Measurements from ENCODE around the gene EML6. TPM values are rescaled to one million over a fixed set of nuclear protein-coding genes. Genes with fewer than 3 reads are reported as not detected.
A peak's percentile ranks its signal among the peaks of the same experiment; 100 is the strongest.

The EML6 gene
- total RNA-seq, 2 donors from 2014 or later: 1.0 to 1.4 TPM

GRCh38 chr2:54954705-54955357 lies 231.4 kb downstream of the EML6 start:
- Mint-ChIP-seq H3K27ac (no peak overlapping the region), H3K4me1 (no peaks in the 10 kb centered on the region), H3K4me3 (no peak overlapping the region), H3K36me3 (ENCODE audit: low read depth) (no peaks in the 10 kb centered on the region), H3K27me3 (no peaks in the 10 kb centered on the region), H3K9me3 (no peaks in the 10 kb centered on the region)
- ATAC-seq (replicated peaks): no peak

DNA sequence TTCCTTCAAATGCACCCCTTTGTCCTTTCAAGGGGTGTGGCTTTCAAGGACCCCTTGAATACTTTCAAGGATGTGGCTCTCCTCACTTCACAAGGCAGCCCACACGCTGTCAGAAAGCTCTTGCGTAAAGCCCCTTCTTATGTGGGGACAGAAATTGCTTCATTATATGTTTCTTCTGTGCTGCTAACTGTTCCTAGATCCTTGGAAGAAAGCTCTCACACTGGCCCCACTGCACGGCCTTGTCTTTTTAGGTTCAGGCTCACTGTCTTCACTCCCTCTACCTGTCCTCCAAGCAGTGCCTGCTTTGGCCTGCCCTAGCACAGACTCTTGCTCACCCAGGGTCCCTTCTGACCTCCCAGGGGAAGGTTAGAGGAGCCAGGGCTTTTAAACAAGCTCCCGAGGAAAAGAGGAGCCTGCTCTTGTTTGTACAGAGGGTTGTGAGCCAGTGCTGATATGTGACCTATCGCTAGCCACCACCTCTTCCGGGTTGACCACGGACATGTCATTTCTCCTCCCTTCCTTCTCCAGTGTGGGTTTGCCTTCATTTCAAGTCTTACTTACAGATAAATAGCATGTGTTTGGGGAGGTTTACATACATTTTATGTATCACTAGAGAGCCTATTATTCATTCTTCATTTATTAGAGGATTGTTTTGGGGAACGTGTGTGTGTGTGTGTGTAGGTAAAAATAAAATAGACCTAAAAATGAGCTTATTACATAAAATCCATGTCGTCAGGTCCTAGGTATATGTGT lies 232.1 kb downstream of the EML6 start:
- ATAC-seq (replicated peaks): no peak
- Mint-ChIP-seq H3K36me3 (ENCODE audit: low read depth) (no peaks in the 10 kb centered on the region), H3K27me3 (no peaks in the 10 kb centered on the region), H3K4me1 (peaks cover under 1% of the 10 kb centered on the region), H3K9me3 (no peaks in the 10 kb centered on the region), H3K27ac (no peak overlapping the region), H3K4me3 (no peak overlapping the region)

DNA sequence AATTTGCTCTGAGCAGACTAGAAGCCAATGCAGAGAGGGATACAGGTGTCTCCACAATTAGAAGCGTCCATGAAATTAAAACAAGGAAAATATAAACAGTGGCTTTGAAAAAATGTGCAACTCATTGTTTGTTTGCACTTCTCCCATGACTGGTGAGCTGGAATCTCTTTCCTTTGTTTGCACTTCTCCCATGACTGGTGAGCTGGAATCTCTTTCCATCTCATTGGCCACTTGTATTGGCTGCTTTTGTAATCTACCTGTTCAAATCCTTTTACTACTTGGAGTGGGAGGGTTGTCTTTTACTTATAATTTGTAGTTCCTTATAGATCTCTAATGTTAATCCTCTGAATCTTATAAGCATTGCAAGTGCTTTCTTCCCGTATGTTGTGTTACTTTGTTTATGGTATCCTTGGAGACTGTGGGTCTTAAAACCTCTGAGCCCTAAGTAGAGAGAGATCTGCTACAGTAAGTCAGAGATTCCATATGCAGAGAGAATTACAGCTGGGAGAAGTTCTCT lies 232.7 kb downstream of the EML6 start:
- H3K27me3 Mint-ChIP-seq: no peaks in the 10 kb centered on the region
- no peak overlapping the region for H3K4me3 Mint-ChIP-seq
- H3K4me1 Mint-ChIP-seq: peaks cover 7% of the 10 kb centered on the region
- H3K36me3 Mint-ChIP-seq (ENCODE audit: low read depth): no peaks in the 10 kb centered on the region
- H3K27ac Mint-ChIP-seq: no peak overlapping the region
- no peak for ATAC-seq (replicated peaks)
- peaks cover 4% of the 10 kb centered on the region for H3K9me3 Mint-ChIP-seq

DNA sequence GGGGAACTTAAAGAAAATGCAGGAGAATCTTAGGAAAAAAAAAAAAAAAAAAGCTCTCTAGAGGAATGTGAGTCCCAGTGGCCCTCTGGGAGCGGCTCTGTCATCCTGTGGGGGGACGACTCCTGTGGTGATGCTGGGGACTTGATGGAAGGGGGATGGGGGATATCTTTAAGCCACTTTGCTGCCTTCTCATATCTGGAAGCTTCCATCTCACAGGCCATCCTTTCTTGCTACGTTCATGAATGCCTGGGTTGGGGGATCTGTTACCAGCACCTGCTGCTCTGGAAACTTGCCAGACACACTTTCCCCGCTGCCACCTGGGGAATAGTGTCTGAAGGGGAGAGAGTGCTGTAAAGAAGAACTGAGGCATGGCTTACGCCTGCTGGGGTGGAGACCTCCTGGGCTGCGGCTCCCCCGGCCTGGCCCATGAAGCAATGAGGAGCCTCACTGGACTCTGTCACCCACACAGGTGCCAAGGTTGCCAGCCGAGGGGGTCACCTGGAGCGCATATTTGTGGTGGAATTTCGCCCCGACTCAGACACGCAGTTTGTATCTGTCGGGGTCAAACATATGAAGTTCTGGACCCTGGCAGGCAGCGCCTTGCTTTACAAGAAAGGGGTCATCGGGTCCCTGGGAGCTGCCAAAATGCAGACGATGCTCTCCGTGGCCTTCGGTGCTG lies 234.0 kb downstream of the EML6 start:
- Mint-ChIP-seq H3K27ac (no peak overlapping the region), H3K4me1 (peaks cover 7% of the 10 kb centered on the region), H3K36me3 (ENCODE audit: low read depth) (no peaks in the 10 kb centered on the region), H3K27me3 (no peaks in the 10 kb centered on the region), H3K4me3 (no peak overlapping the region), H3K9me3 (peaks cover 4% of the 10 kb centered on the region)
- no peak for ATAC-seq (replicated peaks)

- no peaks in the 10 kb centered on the region for H3K36me3 Mint-ChIP-seq (ENCODE audit: low read depth)
Measured at GRCh38 chr2:54958717-54959371, 235.4 kb downstream of the EML6 start.

DNA sequence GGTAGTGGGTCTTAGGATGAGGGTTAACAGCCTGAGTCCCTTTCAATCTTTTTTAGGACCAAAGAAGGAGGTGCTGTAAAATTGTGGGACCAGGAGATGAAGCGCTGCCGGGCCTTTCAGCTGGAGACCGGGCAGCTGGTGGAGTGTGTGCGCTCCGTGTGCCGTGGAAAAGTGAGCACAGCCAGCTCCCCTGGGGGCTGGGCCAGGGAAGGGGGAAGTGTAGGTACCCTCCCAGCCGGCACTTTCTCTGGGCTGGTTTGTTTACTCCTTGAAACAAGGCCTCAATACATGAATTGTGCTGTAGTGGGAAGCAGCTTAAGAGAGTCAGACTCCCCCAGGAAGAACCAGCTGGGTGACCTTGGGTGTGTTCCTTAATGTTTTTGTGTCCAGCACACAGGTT lies 236.7 kb downstream of the EML6 start:
- Mint-ChIP-seq H3K4me3 (no peak overlapping the region), H3K9me3 (peaks cover 4% of the 10 kb centered on the region), H3K27ac (peak overlapping the region; percentile 51), H3K27me3 (no peaks in the 10 kb centered on the region), H3K36me3 (ENCODE audit: low read depth) (no peaks in the 10 kb centered on the region), H3K4me1 (peaks cover 10% of the 10 kb centered on the region)
- ATAC-seq (replicated peaks): no peak

More at GRCh38 chr2:54958717-54959371, 235.4 kb downstream of the EML6 start:
- Mint-ChIP-seq H3K4me1 (peaks cover 7% of the 10 kb centered on the region), H3K9me3 (peaks cover 4% of the 10 kb centered on the region), H3K27ac (no peak overlapping the region), H3K4me3 (no peak overlapping the region), H3K27me3 (no peaks in the 10 kb centered on the region)
- no peak for ATAC-seq (replicated peaks)

GRCh38 chr2:54962511-54962910 lies 239.0 kb downstream of the EML6 start:
- Mint-ChIP-seq H3K9me3 (peaks cover 4% of the 10 kb centered on the region), H3K4me3 (no peak overlapping the region), H3K27me3 (no peaks in the 10 kb centered on the region), H3K36me3 (ENCODE audit: low read depth) (no peaks in the 10 kb centered on the region), H3K27ac (no peak overlapping the region), H3K4me1 (peaks cover 25% of the 10 kb centered on the region)
- ATAC-seq (replicated peaks): no peak

DNA sequence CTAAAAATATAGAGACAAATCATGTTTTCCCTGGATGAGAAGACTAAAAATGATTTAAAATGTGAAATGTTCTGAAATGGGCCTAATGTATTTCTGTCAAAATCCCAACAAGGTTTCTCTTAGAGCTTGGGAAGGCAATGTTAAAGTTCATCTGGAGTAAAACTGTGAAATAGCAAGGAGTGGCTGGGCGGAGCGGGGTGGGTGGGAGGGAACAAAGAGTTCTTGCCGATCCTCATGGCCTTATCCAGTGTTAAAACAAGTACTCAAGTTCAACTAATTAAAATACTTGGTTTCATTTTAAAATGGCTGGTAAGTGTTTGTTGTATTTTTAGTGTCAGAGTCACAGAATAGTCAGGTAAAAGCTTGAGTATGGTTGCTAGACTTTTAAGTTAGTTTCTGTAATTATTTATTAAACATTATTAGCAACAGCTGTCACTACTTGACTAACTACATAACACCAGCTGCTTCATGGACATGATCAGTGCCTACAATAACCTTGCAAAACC lies 239.5 kb downstream of the EML6 start:
- no peak overlapping the region for H3K27ac Mint-ChIP-seq
- no peak for ATAC-seq (replicated peaks)
- H3K4me3 Mint-ChIP-seq: no peak overlapping the region
- H3K36me3 Mint-ChIP-seq (ENCODE audit: low read depth): no peaks in the 10 kb centered on the region
- H3K9me3 Mint-ChIP-seq: peaks cover 4% of the 10 kb centered on the region
- peaks cover 25% of the 10 kb centered on the region for H3K4me1 Mint-ChIP-seq
- H3K27me3 Mint-ChIP-seq: no peaks in the 10 kb centered on the region

GRCh38 chr2:54963476-54963875 lies 240.0 kb downstream of the EML6 start:
- H3K4me3 Mint-ChIP-seq: no peak overlapping the region
- peaks cover 25% of the 10 kb centered on the region for H3K4me1 Mint-ChIP-seq
- no peak overlapping the region for H3K27ac Mint-ChIP-seq
- peaks cover 4% of the 10 kb centered on the region for H3K9me3 Mint-ChIP-seq
- no peaks in the 10 kb centered on the region for H3K36me3 Mint-ChIP-seq (ENCODE audit: low read depth)
- no peaks in the 10 kb centered on the region for H3K27me3 Mint-ChIP-seq
- no peak for ATAC-seq (replicated peaks)

- no peaks in the 10 kb centered on the region for H3K27me3 Mint-ChIP-seq
- H3K36me3 Mint-ChIP-seq (ENCODE audit: low read depth): peaks cover under 1% of the 10 kb centered on the region
- H3K27ac Mint-ChIP-seq: no peak overlapping the region
- peaks cover 25% of the 10 kb centered on the region for H3K4me1 Mint-ChIP-seq
- peaks cover 4% of the 10 kb centered on the region for H3K9me3 Mint-ChIP-seq
- no peak for ATAC-seq (replicated peaks)
- no peak overlapping the region for H3K4me3 Mint-ChIP-seq
Measured at GRCh38 chr2:54964271-54964670, 240.8 kb downstream of the EML6 start.

DNA sequence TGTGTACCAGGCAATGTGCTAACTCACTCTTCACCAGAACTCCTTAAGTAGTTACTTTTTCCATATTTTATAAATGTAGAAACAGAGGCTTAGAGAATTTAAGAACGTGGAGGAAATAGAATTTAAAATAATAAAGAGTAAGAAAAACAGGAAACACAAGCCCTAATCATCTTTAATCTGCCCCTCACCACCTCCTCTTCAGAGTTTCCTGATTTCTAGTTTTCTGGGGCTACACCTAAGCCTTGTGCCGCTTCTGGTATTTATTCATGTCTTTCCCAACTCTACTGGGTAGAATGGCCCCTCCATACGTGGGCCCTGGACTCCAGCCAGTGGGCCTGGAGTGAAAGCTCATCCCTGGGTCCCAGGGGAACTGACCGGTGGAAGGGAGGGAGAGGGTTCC lies 241.4 kb downstream of the EML6 start:
- peaks cover 6% of the 10 kb centered on the region for H3K36me3 Mint-ChIP-seq (ENCODE audit: low read depth)
- peak overlapping the region; percentile 81 for H3K27ac Mint-ChIP-seq
- peaks cover 25% of the 10 kb centered on the region for H3K4me1 Mint-ChIP-seq
- no peaks in the 10 kb centered on the region for H3K27me3 Mint-ChIP-seq
- H3K9me3 Mint-ChIP-seq: peaks cover 4% of the 10 kb centered on the region
- peak overlapping the region; percentile 28 for H3K4me3 Mint-ChIP-seq
- no peak for ATAC-seq (replicated peaks)

GRCh38 chr2:54965425-54965824 lies 242.0 kb downstream of the EML6 start:
- H3K9me3 Mint-ChIP-seq: peaks cover 4% of the 10 kb centered on the region
- H3K36me3 Mint-ChIP-seq (ENCODE audit: low read depth): peaks cover 12% of the 10 kb centered on the region
- H3K4me3 Mint-ChIP-seq: peak overlapping the region; percentile 28
- peaks cover 25% of the 10 kb centered on the region for H3K4me1 Mint-ChIP-seq
- H3K27me3 Mint-ChIP-seq: no peaks in the 10 kb centered on the region
- no peak for ATAC-seq (replicated peaks)
- H3K27ac Mint-ChIP-seq: peak overlapping the region; percentile 81

GRCh38 chr2:54966165-54966832 lies 242.8 kb downstream of the EML6 start:
- H3K4me1 Mint-ChIP-seq: peaks cover 18% of the 10 kb centered on the region
- ATAC-seq (replicated peaks): no peak
- no peaks in the 10 kb centered on the region for H3K27me3 Mint-ChIP-seq

DNA sequence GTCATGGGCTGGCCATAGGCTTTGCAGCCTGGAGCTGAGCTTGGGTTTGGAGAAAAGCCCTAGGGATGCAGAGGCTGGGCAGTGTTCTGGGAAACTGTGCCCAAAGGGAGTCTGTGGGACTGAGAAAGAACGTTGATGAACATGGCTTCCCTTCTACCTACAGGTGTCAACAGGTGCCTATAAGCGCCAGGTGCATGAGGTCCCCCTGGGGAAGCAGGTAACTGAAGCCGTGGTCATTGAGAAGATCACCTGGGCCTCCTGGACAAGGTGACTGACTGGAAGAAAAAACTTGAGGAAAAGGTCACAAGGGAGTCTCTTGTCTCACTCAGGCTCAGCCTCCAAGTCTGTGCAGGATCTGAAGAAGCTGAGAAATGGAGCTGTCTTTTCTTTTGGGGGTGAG lies 243.4 kb downstream of the EML6 start:
- ATAC-seq (replicated peaks): no peak
- Mint-ChIP-seq H3K4me1 (peaks cover 18% of the 10 kb centered on the region), H3K9me3 (no peaks in the 10 kb centered on the region), H3K4me3 (peak overlapping the region; percentile 35), H3K27ac (peak overlapping the region; percentile 81), H3K36me3 (ENCODE audit: low read depth) (peaks cover 26% of the 10 kb centered on the region), H3K27me3 (no peaks in the 10 kb centered on the region)

More at GRCh38 chr2:54966165-54966832, 242.8 kb downstream of the EML6 start:
- Mint-ChIP-seq H3K36me3 (ENCODE audit: low read depth) (peaks cover 21% of the 10 kb centered on the region), H3K9me3 (no peaks in the 10 kb centered on the region), H3K27ac (peak overlapping the region; percentile 81), H3K4me3 (peak overlapping the region; percentile 35)
